Stomach smooth muscle (tissue), 2 donors: ENCODE data around the gene FNDC8.
A peak's percentile ranks its signal among the peaks of the same experiment; 100 is the strongest.
"Not testable (repeated sequence)": the region's sequence is repeated elsewhere in the genome, so short reads cannot be mapped to it uniquely, and the experiment has no call there.

Experiments
- H3K27ac ChIP-seq: one replicate; pipeline ENCODE4 v1.7.0; 2013; ENCODE audit warnings: mild to moderate bottlenecking, low read length, inconsistent platforms
- H3K27me3 ChIP-seq, 2 donors: one replicate each; pipeline ENCODE4 v1.7.0; 2013; ENCODE audit warnings: low read length in 2 of 2; ENCODE audit not compliant: insufficient read depth in 2 of 2, control insufficient read depth in 1 of 2
- H3K36me3 ChIP-seq, 2 donors: one replicate each; pipeline ENCODE4 v1.7.0; 2013; ENCODE audit warnings: low read length in 2 of 2; ENCODE audit not compliant: control insufficient read depth in 2 of 2, insufficient read depth in 2 of 2
- H3K4me1 ChIP-seq: one replicate; pipeline ENCODE4 v1.7.0; 2013; ENCODE audit warnings: low read length; ENCODE audit not compliant: control insufficient read depth, insufficient read depth
- H3K4me3 ChIP-seq, 2 donors: one replicate each; pipeline ENCODE4 v1.7.0; 2013; ENCODE audit warnings: low read length in 2 of 2
- H3K9ac ChIP-seq, 2 donors: one replicate each; pipeline ENCODE4 v1.7.0; 2013; ENCODE audit warnings: low read length in 2 of 2, mild to moderate bottlenecking in 1 of 2
- H3K9me3 ChIP-seq, 2 donors: one replicate each; pipeline ENCODE4 v1.7.0; 2013; ENCODE audit warnings: low read length in 2 of 2; ENCODE audit not compliant: control insufficient read depth in 2 of 2
- donor health status: healthy.
- donor health status: Pancreatic carcinoma.

The FNDC8 gene

GRCh38 chr17:35144840-35145239 lies 23.4 kb downstream of the FNDC8 start:
- Histone ChIP-seq H3K9me3 (no peaks in the 10 kb centered on the region), H3K27ac (no peak overlapping the region), H3K4me3 (no peak overlapping the region), H3K4me1 (peaks cover 14% of the 10 kb centered on the region), H3K9ac (no peak overlapping the region), H3K36me3 (peaks cover 0 to under 1% of the 10 kb centered on the region in 2 donors), H3K27me3 (no peaks in the 10 kb centered on the region)

- H3K9ac ChIP-seq = no peak overlapping the region
- H3K9me3 ChIP-seq = no peaks in the 10 kb centered on the region
- H3K4me1 ChIP-seq = peaks cover 10% of the 10 kb centered on the region
- H3K4me3 ChIP-seq = no peak overlapping the region
- H3K27ac ChIP-seq = no peak overlapping the region
- no peaks in the 10 kb centered on the region for H3K36me3 ChIP-seq
- no peaks in the 10 kb centered on the region for H3K27me3 ChIP-seq
Measured at GRCh38 chr17:35146214-35146833, 24.9 kb downstream of the FNDC8 start.

- H3K9ac ChIP-seq = no peak within 1 kb of the TSS
- H3K27ac ChIP-seq = peak within 1 kb of the TSS; percentile 11
- H3K4me3 ChIP-seq = no peak within 1 kb of the TSS
Measured at GRCh38 chr17:35147375-35147905, 26.0 kb downstream of the FNDC8 start, which contains the start of gene UNC45B. Gene UNC45B, plus strand, starts transcription at chr17:35147817. Its CDS starts 447 bp downstream, at chr17:35148264.

GRCh38 chr17:35148144-35148543 lies 26.7 kb downstream of the FNDC8 start:
- no peak overlapping the region for H3K4me3 ChIP-seq
- H3K9ac ChIP-seq = no peak overlapping the region

More at GRCh38 chr17:35147375-35147905, 26.0 kb downstream of the FNDC8 start, which contains the start of gene UNC45B:
- no peaks in the 10 kb centered on the region for H3K36me3 ChIP-seq
- no peaks in the 10 kb centered on the region for H3K27me3 ChIP-seq
- no peaks in the 10 kb centered on the region for H3K9me3 ChIP-seq
- H3K4me1 ChIP-seq = peaks cover 6% of the 10 kb centered on the region

GRCh38 chr17:35149941-35150340 lies 28.5 kb downstream of the FNDC8 start:
- no peaks in the 10 kb centered on the region for H3K9me3 ChIP-seq
- H3K27me3 ChIP-seq = peaks cover 0 to 2% of the 10 kb centered on the region in 2 donors
- no peak overlapping the region for H3K9ac ChIP-seq
- no peak overlapping the region for H3K4me3 ChIP-seq
- H3K4me1 ChIP-seq = peaks cover 6% of the 10 kb centered on the region
- no peak overlapping the region for H3K27ac ChIP-seq
- no peaks in the 10 kb centered on the region for H3K36me3 ChIP-seq

More at GRCh38 chr17:35148144-35148543, 26.7 kb downstream of the FNDC8 start:
- Histone ChIP-seq H3K9me3 (no peaks in the 10 kb centered on the region), H3K27ac (no peak overlapping the region), H3K4me1 (peaks cover 6% of the 10 kb centered on the region), H3K36me3 (no peaks in the 10 kb centered on the region), H3K27me3 (peaks cover 0 to 2% of the 10 kb centered on the region in 2 donors)

- H3K27me3 ChIP-seq, H3K9me3 ChIP-seq, H3K9ac ChIP-seq, H3K4me3 ChIP-seq, H3K4me1 ChIP-seq, H3K36me3 ChIP-seq, H3K27ac ChIP-seq: not testable (repeated sequence)
Measured at GRCh38 chr17:35151080-35151479, 29.7 kb downstream of the FNDC8 start.

GRCh38 chr17:35152421-35153140 lies 31.2 kb downstream of the FNDC8 start:
- Histone ChIP-seq H3K36me3 (no peaks in the 10 kb centered on the region), H3K27ac (no peak overlapping the region), H3K27me3 (peaks cover 0 to 2% of the 10 kb centered on the region in 2 donors), H3K4me3 (no peak overlapping the region), H3K4me1 (peaks cover 2% of the 10 kb centered on the region), H3K9ac (no peak overlapping the region), H3K9me3 (no peaks in the 10 kb centered on the region)

GRCh38 chr17:35154196-35155165 lies 33.1 kb downstream of the FNDC8 start:
- H3K9ac ChIP-seq = no peak overlapping the region
- no peak overlapping the region for H3K27ac ChIP-seq
- peaks cover 0 to 2% of the 10 kb centered on the region in 2 donors for H3K27me3 ChIP-seq
- no peaks in the 10 kb centered on the region for H3K9me3 ChIP-seq
- H3K4me3 ChIP-seq = no peak overlapping the region
- no peaks in the 10 kb centered on the region for H3K36me3 ChIP-seq
- H3K4me1 ChIP-seq = no peaks in the 10 kb centered on the region

GRCh38 chr17:35155246-35155645 lies 33.8 kb downstream of the FNDC8 start:
- Histone ChIP-seq H3K4me3 (no peak overlapping the region), H3K4me1 (no peaks in the 10 kb centered on the region), H3K9me3 (no peaks in the 10 kb centered on the region), H3K27ac (no peak overlapping the region), H3K9ac (no peak overlapping the region), H3K27me3 (peaks cover 0 to 2% of the 10 kb centered on the region in 2 donors), H3K36me3 (no peaks in the 10 kb centered on the region)

- H3K36me3 ChIP-seq = no peaks in the 10 kb centered on the region
- H3K4me1 ChIP-seq = no peaks in the 10 kb centered on the region
- no peaks in the 10 kb centered on the region for H3K9me3 ChIP-seq
- no peak overlapping the region for H3K9ac ChIP-seq
- peaks cover 0 to 3% of the 10 kb centered on the region in 2 donors for H3K27me3 ChIP-seq
- H3K4me3 ChIP-seq = no peak overlapping the region
- no peak overlapping the region for H3K27ac ChIP-seq
Measured at GRCh38 chr17:35159940-35160339, 38.5 kb downstream of the FNDC8 start.
